Measurements from ENCODE around the gene NELFB.

- TF ChIP-seq CTCF (conservative IDR thresholded peaks at IDR 0.05; ENCODE audit: low read length) (no peak), EZH2phosphoT487 (IDR thresholded peaks at IDR 0.05; ENCODE audit: borderline replicate concordance, low read depth, low read length) (no peak)
Measured at GRCh38 chr9:137309368-137310188, 54.5 kb downstream of the NELFB start.
